Loucy (cell line): ENCODE results near the gene MPPED2.

ENCODE experiments used
- H2AFZ ChIP-seq: fragments of 200-600 bp; sonication (generic); 2 replicates; pipeline ENCODE4 v1.6.0; 2016; ENCODE audit warnings: antibody characterized with exemption, mild to moderate bottlenecking, low read length, moderate library complexity
- H3F3A ChIP-seq: fragments of 200-600 bp; 2 replicates; pipeline ENCODE4 v1.6.0; 2016; ENCODE audit warnings: antibody characterized with exemption, low read depth, mild to moderate bottlenecking
- H3K27me3 ChIP-seq: fragments of 200-600 bp; sonication (generic); 2 replicates; pipeline ENCODE4 v1.6.1; 2014; ENCODE audit warnings: low read length, mild to moderate bottlenecking; ENCODE audit not compliant: insufficient read depth, poor library complexity, severe bottlenecking
- H3K36me3 ChIP-seq: fragments of 200-600 bp; sonication (generic); 2 replicates; pipeline ENCODE4 v1.6.1; 2016; ENCODE audit warnings: low read length; ENCODE audit not compliant: insufficient read depth
- H3K4me1 ChIP-seq: fragments of 200-600 bp; sonication (generic); 2 replicates; pipeline ENCODE4 v1.5.1; 2014; ENCODE audit warnings: low read length, mild to moderate bottlenecking; ENCODE audit not compliant: insufficient read depth, poor library complexity, severe bottlenecking
- H3K4me2 ChIP-seq: fragments of 200-600 bp; sonication (generic); 2 replicates; pipeline ENCODE4 v1.6.0; 2014; ENCODE audit warnings: antibody characterized with exemption, low read length, low read depth, mild to moderate bottlenecking; ENCODE audit not compliant: poor library complexity, severe bottlenecking
- H3K4me3 ChIP-seq: fragments of 200-600 bp; sonication (generic); 2 replicates; pipeline ENCODE4 v1.5.1; 2014; ENCODE audit warnings: low read length, mild to moderate bottlenecking, mixed read lengths; ENCODE audit not compliant: poor library complexity, severe bottlenecking
- H3K79me2 ChIP-seq: fragments of 200-600 bp; sonication (generic); 2 replicates; pipeline ENCODE4 v1.6.1; 2014; ENCODE audit warnings: low read length; ENCODE audit not compliant: insufficient read depth
- H3K9ac ChIP-seq: fragments of 200-600 bp; sonication (generic); 2 replicates; pipeline ENCODE4 v1.6.0; 2014; ENCODE audit warnings: mild to moderate bottlenecking, low read depth, low read length, moderate library complexity; ENCODE audit not compliant: poor library complexity, severe bottlenecking
- H3K9me2 ChIP-seq: fragments of 200-600 bp; sonication (generic); replicated peaks from 2 replicates; pipeline ENCODE4 v1.6.1; 2016; ENCODE audit warnings: low read depth, low read length, mixed read lengths
- H3K9me3 ChIP-seq: fragments of 200-600 bp; sonication (generic); 2 replicates; pipeline ENCODE4 v1.6.1; 2014; ENCODE audit warnings: mild to moderate bottlenecking, antibody characterized with exemption, low read length, low read depth; ENCODE audit not compliant: insufficient read depth
- H4K20me1 ChIP-seq: fragments of 200-600 bp; sonication (generic); 2 replicates; pipeline ENCODE4 v1.6.0; 2014; ENCODE audit warnings: antibody characterized with exemption, low read length, mild to moderate bottlenecking; ENCODE audit not compliant: insufficient read depth, poor library complexity, severe bottlenecking
- CTCF ChIP-seq: fragments of 200-600 bp; sonication (generic); conservative IDR thresholded peaks from 2 replicates; pipeline ENCODE4 v1.5.1; 2014; ENCODE audit warnings: mild to moderate bottlenecking, antibody characterized with exemption, low read length
- EZH2phosphoT487 ChIP-seq: fragments of 200-600 bp; IDR thresholded peaks from 2 replicates; pipeline ENCODE4 v1.6.1; 2018; ENCODE audit warnings: antibody characterized with exemption, mild to moderate bottlenecking, moderate library complexity, borderline replicate concordance

MPPED2 gene

GRCh38 chr11:30509364-30509763, 76.8 kb downstream of the MPPED2 start:
- Histone ChIP-seq H3K4me2 (no peak overlapping the region), H3K4me3 (no peak overlapping the region), H3K36me3 (no peaks in the 10 kb centered on the region), H3F3A (no peaks in the 10 kb centered on the region), H3K9ac (no peak overlapping the region), H3K79me2 (no peaks in the 10 kb centered on the region), H4K20me1 (no peaks in the 10 kb centered on the region), H3K27me3 (no peaks in the 10 kb centered on the region), H3K9me3 (no peaks in the 10 kb centered on the region), H2AFZ (no peak overlapping the region), H3K4me1 (no peaks in the 10 kb centered on the region), H3K9me2 (no peaks in the 10 kb centered on the region)
- TF ChIP-seq CTCF (no peak), EZH2phosphoT487 (no peak)

- Histone ChIP-seq H3K4me1 (no peaks in the 10 kb centered on the region), H3K9ac (no peak overlapping the region), H3K9me3 (no peaks in the 10 kb centered on the region), H3K9me2 (no peaks in the 10 kb centered on the region), H3K36me3 (no peaks in the 10 kb centered on the region), H4K20me1 (no peaks in the 10 kb centered on the region), H3K79me2 (no peaks in the 10 kb centered on the region), H3K27me3 (no peaks in the 10 kb centered on the region), H3K4me2 (no peak overlapping the region), H2AFZ (no peak overlapping the region), H3F3A (no peaks in the 10 kb centered on the region), H3K4me3 (no peak overlapping the region)
- TF ChIP-seq EZH2phosphoT487: no peak
- no peak for TF ChIP-seq CTCF
Measured at GRCh38 chr11:30508594-30508993, 77.6 kb downstream of the MPPED2 start.

GRCh38 chr11:30505603-30506002, 80.5 kb downstream of the MPPED2 start:
- no peaks in the 10 kb centered on the region for H3K27me3 ChIP-seq
- no peak overlapping the region for H3K4me2 ChIP-seq
- H4K20me1 ChIP-seq: no peaks in the 10 kb centered on the region
- no peaks in the 10 kb centered on the region for H3F3A ChIP-seq
- no peaks in the 10 kb centered on the region for H3K36me3 ChIP-seq
- H2AFZ ChIP-seq: no peak overlapping the region
- H3K9ac ChIP-seq: no peak overlapping the region
- H3K79me2 ChIP-seq: no peaks in the 10 kb centered on the region
- no peaks in the 10 kb centered on the region for H3K9me3 ChIP-seq
- TF ChIP-seq CTCF: no peak
- no peak for TF ChIP-seq EZH2phosphoT487
- H3K4me1 ChIP-seq: no peaks in the 10 kb centered on the region
- H3K4me3 ChIP-seq: no peak overlapping the region
- H3K9me2 ChIP-seq: no peaks in the 10 kb centered on the region
